CD1c-positive myeloid dendritic cell (primary cell): Measurements from ENCODE around the gene PHLDA2.
A peak's percentile ranks its signal among the peaks of the same experiment; 100 is the strongest.
"Not testable (repeated sequence)": the region's sequence is repeated elsewhere in the genome, so short reads cannot be mapped to it uniquely, and the experiment has no call there.

Experiments
- DNase-seq: peaks from one replicate; pipeline ENCODE4 v3.0.0-alpha.2; 2016; ENCODE audit errors: extremely low spot score

Gene PHLDA2

GRCh38 chr11:2914455-2915195 is 14.6 kb downstream of the PHLDA2 start:
- DNase-seq: no peak

- no peak for DNase-seq
These were observed 15.4 kb downstream of the PHLDA2 start for GRCh38 chr11:2913776-2914175.

- no peak for DNase-seq
These were observed 16.2 kb downstream of the PHLDA2 start for GRCh38 chr11:2913019-2913431.

GRCh38 chr11:2912498-2912897 is 16.7 kb downstream of the PHLDA2 start:
- peak; percentile 29 for DNase-seq

- no peak for DNase-seq
These were observed 17.3 kb downstream of the PHLDA2 start for GRCh38 chr11:2911785-2912391.

GRCh38 chr11:2911088-2911784 is 18.0 kb downstream of the PHLDA2 start:
- DNase-seq: no peak

- DNase-seq: no peak
These were observed 18.7 kb downstream of the PHLDA2 start for GRCh38 chr11:2910401-2910955.

- no peak for DNase-seq
These were observed 19.9 kb downstream of the PHLDA2 start for GRCh38 chr11:2909133-2909902.

GRCh38 chr11:2908130-2908529 is 21.1 kb downstream of the PHLDA2 start:
- DNase-seq: no peak

GRCh38 chr11:2905299-2905698 is 23.9 kb downstream of the PHLDA2 start:
- DNase-seq: not testable (repeated sequence)

- DNase-seq: no peak
These were observed 24.8 kb downstream of the PHLDA2 start for GRCh38 chr11:2904153-2905052.

- DNase-seq: no peak
These were observed 25.6 kb downstream of the PHLDA2 start for GRCh38 chr11:2903672-2904011.

GRCh38 chr11:2902784-2903671 is 26.2 kb downstream of the PHLDA2 start:
- DNase-seq: no peak

GRCh38 chr11:2901854-2902783 is 27.1 kb downstream of the PHLDA2 start:
- DNase-seq: peak; percentile 96

- no peak for DNase-seq
These were observed 27.9 kb downstream of the PHLDA2 start for GRCh38 chr11:2901196-2901796.

GRCh38 chr11:2899080-2899783 is 30.0 kb downstream of the PHLDA2 start:
- DNase-seq: peak; percentile 70

- DNase-seq: peak; percentile 89
These were observed 30.7 kb downstream of the PHLDA2 start for GRCh38 chr11:2898366-2899079.
